Natural killer cell (primary cell): ENCODE data around the gene TMCC1. TPM values are rescaled to one million over a fixed set of nuclear protein-coding genes. Genes with fewer than 3 reads are reported as not detected.

Source experiments
- ATAC-seq, 3 donors: fragments of 150-1000 bp in 2 of 3; fragments of 200-7000 bp in 1 of 3; cut with Tn5 transposase; 1 replicate in 1 of 3; 2 replicates in 2 of 3; pipeline ENCODE4 v1.10.0; 2021; ENCODE audit warnings: mild to moderate bottlenecking in 2 of 3, moderate library complexity in 2 of 3
- DNase-seq, 2 donors: peaks; one replicate each; pipeline versions ENCODE4 v3.0.0 to v3.0.0-alpha.2; 2013 to 2021; ENCODE audit warnings: mixed read lengths in 1 of 2
- H3K27ac ChIP-seq: one replicate; pipeline ENCODE4 v1.5.1; 2013; ENCODE audit warnings: mild to moderate bottlenecking, low read length
- H3K27me3 ChIP-seq: one replicate; pipeline ENCODE4 v1.6.1; 2013; ENCODE audit warnings: low read length; ENCODE audit not compliant: control insufficient read depth, insufficient read depth
- H3K36me3 ChIP-seq: one replicate; pipeline ENCODE4 v1.6.1; 2013; ENCODE audit warnings: low read length; ENCODE audit not compliant: control insufficient read depth, insufficient read depth
- H3K4me1 ChIP-seq: one replicate; pipeline ENCODE4 v1.6.1; 2013; ENCODE audit warnings: low read length; ENCODE audit not compliant: control insufficient read depth, insufficient read depth
- H3K4me3 ChIP-seq: one replicate; pipeline ENCODE4 v1.5.1; 2013; ENCODE audit warnings: low read length
- H3K9me3 ChIP-seq: one replicate; pipeline ENCODE4 v1.6.1; 2013; ENCODE audit warnings: low read length; ENCODE audit not compliant: control insufficient read depth, insufficient read depth
- H3K27ac Mint-ChIP-seq, 2 donors: one replicate each; pipeline ENCODE4 v1.8.0; 2022; ENCODE audit warnings: mild to moderate bottlenecking in 2 of 2, mixed read lengths in 2 of 2, moderate library complexity in 1 of 2
- H3K27me3 Mint-ChIP-seq, 2 donors: one replicate each; pipeline ENCODE4 v1.8.0; 2022; ENCODE audit warnings: low read depth in 2 of 2, mixed read lengths in 2 of 2
- H3K36me3 Mint-ChIP-seq: one replicate; pipeline ENCODE4 v1.8.0; 2022; ENCODE audit warnings: mixed read lengths
- H3K4me1 Mint-ChIP-seq, 2 donors: one replicate each; pipeline ENCODE4 v1.8.0; 2022; ENCODE audit warnings: mixed read lengths in 2 of 2
- H3K4me3 Mint-ChIP-seq: one replicate; pipeline ENCODE4 v1.8.0; 2022; ENCODE audit warnings: mild to moderate bottlenecking, moderate library complexity, mixed read lengths
- H3K9me3 Mint-ChIP-seq, 2 donors: one replicate each; pipeline ENCODE4 v1.8.0; 2022; ENCODE audit warnings: mixed read lengths in 2 of 2
- CTCF ChIP-seq: fragments of 200-600 bp; IDR thresholded peaks from one replicate; pipeline ENCODE4 v1.8.0; 2022; ENCODE audit warnings: antibody characterized with exemption
- WGBS: methylation state at CpG from one replicate; pipeline ENCODE4 v1.1.7; 2013; ENCODE audit warnings: missing lambda C conversion rate; ENCODE audit not compliant: insufficient coverage; 5-methylcytosine and 5-hydroxymethylcytosine counted together
- intact Hi-C: fragments of 100-400 bp; cut with micrococcal nuclease; formaldehyde crosslinking; loops from one replicate; pipeline ENCODE4 v1.14.2; 2022
- total RNA-seq, 4 donors: library from RNA; stranded (reverse); fragments of 120-200 nt in 1 of 4; gene quantifications; one replicate each; pipeline versions ENCODE4 v1.2.3 to v1.2.4, GENCODE V29; 2013 to 2022

The TMCC1 gene
- total RNA-seq, 3 donors from 2014 or later (not counting 1 experiment from before 2014, with no cell fraction given), result 26.4 to 36.7 (median 31.7) TPM

GRCh38 chr3:129638481-129638880 lies 255.0 kb downstream of the TMCC1 start:
- no peak for TF ChIP-seq CTCF
- Mint-ChIP-seq H3K36me3 (no peaks in the 10 kb centered on the region), H3K4me3 (no peak overlapping the region), H3K27me3 (peaks cover 3 to 23% of the 10 kb centered on the region in 2 donors), H3K4me1 (peaks cover 9 to 10% of the 10 kb centered on the region in 2 donors), H3K27ac (no peak overlapping the region), H3K9me3 (no peaks in the 10 kb centered on the region)
- Histone ChIP-seq H3K27me3 (no peaks in the 10 kb centered on the region), H3K9me3 (no peaks in the 10 kb centered on the region), H3K36me3 (no peaks in the 10 kb centered on the region), H3K4me3 (no peak overlapping the region), H3K27ac (no peak overlapping the region), H3K4me1 (peaks cover 11% of the 10 kb centered on the region)
- intact Hi-C loops, result no loop called here
- DNase-seq (no peak), ATAC-seq (no peak)
- 96% methylated on average over 3 of the region's 3 CpGs for WGBS

GRCh38 chr3:129636082-129636481 lies 257.4 kb downstream of the TMCC1 start:
- ATAC-seq (no peak), DNase-seq (no peak)
- Histone ChIP-seq H3K27me3 (no peaks in the 10 kb centered on the region), H3K4me1 (peaks cover 13% of the 10 kb centered on the region), H3K9me3 (no peaks in the 10 kb centered on the region), H3K36me3 (no peaks in the 10 kb centered on the region), H3K27ac (no peak overlapping the region), H3K4me3 (no peak overlapping the region)
- H3K27me3 Mint-ChIP-seq, result peaks cover 3 to 23% of the 10 kb centered on the region in 2 donors
- WGBS, result 93% methylated on average over 3 of the region's 3 CpGs
- H3K9me3 Mint-ChIP-seq, result no peaks in the 10 kb centered on the region
- no peaks in the 10 kb centered on the region for H3K36me3 Mint-ChIP-seq
- no peak overlapping the region for H3K4me3 Mint-ChIP-seq
- no peak for TF ChIP-seq CTCF
- H3K4me1 Mint-ChIP-seq, result peaks cover 12 to 13% of the 10 kb centered on the region in 2 donors
- intact Hi-C loops, result no loop called here
- no peak overlapping the region for H3K27ac Mint-ChIP-seq

- Mint-ChIP-seq H3K9me3 (no peaks in the 10 kb centered on the region), H3K4me1 (peaks cover 12 to 13% of the 10 kb centered on the region in 2 donors), H3K27ac (no peak overlapping the region), H3K4me3 (no peak overlapping the region), H3K36me3 (no peaks in the 10 kb centered on the region), H3K27me3 (peaks cover 3 to 23% of the 10 kb centered on the region in 2 donors)
- no peak for TF ChIP-seq CTCF
- WGBS, result 98% methylated on average over 4 of the region's 4 CpGs
- DNase-seq (no peak), ATAC-seq (no peak)
- H3K4me1 ChIP-seq, result peaks cover 13% of the 10 kb centered on the region
- H3K4me3 ChIP-seq, result no peak overlapping the region
- H3K27me3 ChIP-seq, result no peaks in the 10 kb centered on the region
- no peaks in the 10 kb centered on the region for H3K36me3 ChIP-seq
- intact Hi-C loops, result no loop called here
- H3K9me3 ChIP-seq, result no peaks in the 10 kb centered on the region
- H3K27ac ChIP-seq, result no peak overlapping the region
Measured at GRCh38 chr3:129635656-129636055, 257.9 kb downstream of the TMCC1 start.
